Mesendoderm (in vitro differentiated cells): ENCODE measurements around the gene UBC.

ENCODE experiments used
- DNase-seq: peaks from one replicate; pipeline ENCODE4 v3.0.0; 2013
- H2AK5ac ChIP-seq: 2 replicates; pipeline ENCODE4 v1.6.1; 2013; ENCODE audit warnings: low read length, inconsistent platforms
- H2BK120ac ChIP-seq: 2 replicates; pipeline ENCODE4 v1.6.1; 2013; ENCODE audit warnings: low read depth, mild to moderate bottlenecking, low read length, moderate library complexity, mixed read lengths
- H2BK15ac ChIP-seq: replicated peaks from 2 replicates; pipeline ENCODE4 v1.6.1; 2013; ENCODE audit warnings: low read depth, mild to moderate bottlenecking, moderate library complexity
- H2BK5ac ChIP-seq: 2 replicates; pipeline ENCODE4 v1.6.1; 2013; ENCODE audit warnings: low read length, inconsistent platforms
- H3K18ac ChIP-seq: 2 replicates; pipeline ENCODE4 v1.6.1; 2013; ENCODE audit warnings: mild to moderate bottlenecking, low read length, mixed read lengths
- H3K23ac ChIP-seq: one replicate; pipeline ENCODE4 v1.6.1; 2013; ENCODE audit warnings: low read length
- H3K27ac ChIP-seq: 2 replicates; pipeline ENCODE4 v1.5.1; 2013; ENCODE audit warnings: low read depth, mild to moderate bottlenecking, inconsistent platforms, low read length, moderate library complexity
- H3K27me3 ChIP-seq: 2 replicates; pipeline ENCODE4 v1.6.1; 2013; ENCODE audit warnings: low read length, control low read depth, mild to moderate bottlenecking, inconsistent platforms; ENCODE audit not compliant: insufficient read depth, poor library complexity
- H3K36me3 ChIP-seq: 2 replicates; pipeline ENCODE4 v1.6.1; 2013; ENCODE audit warnings: low read length, inconsistent platforms; ENCODE audit not compliant: control insufficient read depth, insufficient read depth
- H3K4ac ChIP-seq: one replicate; pipeline ENCODE4 v1.6.1; 2013; ENCODE audit warnings: low read depth, mild to moderate bottlenecking, low read length, moderate library complexity
- H3K4me1 ChIP-seq: 2 replicates; pipeline ENCODE4 v1.6.1; 2013; ENCODE audit warnings: low read depth, low read length, inconsistent platforms; ENCODE audit not compliant: control insufficient read depth
- H3K4me2 ChIP-seq: 2 replicates; pipeline ENCODE4 v1.6.1; 2013; ENCODE audit warnings: low read length
- H3K4me3 ChIP-seq: 2 replicates; pipeline ENCODE4 v1.5.1; 2013; ENCODE audit warnings: mild to moderate bottlenecking, low read length
- H3K56ac ChIP-seq: one replicate; pipeline ENCODE4 v1.6.1; 2013; ENCODE audit warnings: low read length
- H3K79me1 ChIP-seq: 2 replicates; pipeline ENCODE4 v1.6.1; 2013; ENCODE audit warnings: low read length, inconsistent platforms
- H3K79me2 ChIP-seq: 2 replicates; pipeline ENCODE4 v1.6.1; 2013; ENCODE audit warnings: mild to moderate bottlenecking, low read length; ENCODE audit not compliant: control insufficient read depth, insufficient read depth
- H3K9ac ChIP-seq: 2 replicates; pipeline ENCODE4 v1.6.1; 2013; ENCODE audit warnings: low read length, inconsistent platforms
- H4K5ac ChIP-seq: one replicate; pipeline ENCODE4 v1.6.1; 2013; ENCODE audit warnings: low read length
- H4K8ac ChIP-seq: one replicate; pipeline ENCODE4 v1.6.1; 2013; ENCODE audit warnings: low read depth, mild to moderate bottlenecking, control low read depth, low read length, moderate library complexity
- WGBS: extraction: QIAGEN DNeasy Blood & Tissue Kit; methylation state at CpG from one replicate; pipeline ENCODE4 v1.1.7; 2013; ENCODE audit warnings: low lambda C conversion rate, missing lambda C conversion rate; ENCODE audit not compliant: insufficient coverage; ENCODE audit errors: extremely low coverage; 5-methylcytosine and 5-hydroxymethylcytosine counted together

Gene UBC

GRCh38 chr12:124874988-124875802 lies 39.3 kb downstream of the UBC start:
- Histone ChIP-seq H3K56ac (no peak overlapping the region), H3K27me3 (no peaks in the 10 kb centered on the region), H3K4ac (no peak overlapping the region), H3K4me2 (no peak overlapping the region), H2BK5ac (no peak overlapping the region), H3K18ac (no peak overlapping the region), H3K27ac (no peak overlapping the region), H3K23ac (no peak overlapping the region), H2BK120ac (no peak overlapping the region), H2BK15ac (no peak overlapping the region), H3K79me1 (no peaks in the 10 kb centered on the region), H4K8ac (no peak overlapping the region), H3K9ac (no peak overlapping the region), H2AK5ac (no peak overlapping the region), H3K4me3 (no peak overlapping the region), H3K4me1 (no peaks in the 10 kb centered on the region), H3K36me3 (no peaks in the 10 kb centered on the region), H4K5ac (no peak overlapping the region), H3K79me2 (no peaks in the 10 kb centered on the region)
- DNase-seq: no peak
- no CpG with 5 or more reads among the region's 14 CpGs for WGBS

DNA sequence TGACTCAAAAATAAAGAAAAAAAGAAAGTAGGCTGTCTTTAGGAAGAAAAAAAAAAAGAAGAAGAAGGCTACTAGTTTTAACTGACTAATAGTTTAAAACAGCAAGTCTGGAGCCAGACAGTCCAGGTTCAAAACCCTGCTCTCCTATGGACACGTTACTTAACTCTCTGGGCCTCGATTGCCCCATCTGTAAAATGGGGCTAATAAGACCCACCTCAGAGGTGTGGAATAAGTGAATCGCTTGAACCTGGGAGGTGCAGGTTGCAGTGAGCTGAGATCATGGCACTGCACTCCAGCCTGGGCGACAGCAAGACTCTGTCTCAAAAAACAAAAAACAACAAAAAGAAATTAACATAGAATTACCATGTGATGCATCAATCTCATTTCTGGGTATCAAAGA lies 40.3 kb downstream of the UBC start:
- H3K4me1 ChIP-seq: no peaks in the 10 kb centered on the region
- no peak overlapping the region for H3K23ac ChIP-seq
- H3K56ac ChIP-seq: no peak overlapping the region
- no peak overlapping the region for H2BK120ac ChIP-seq
- H3K79me2 ChIP-seq: no peaks in the 10 kb centered on the region
- H2BK15ac ChIP-seq: no peak overlapping the region
- no peak overlapping the region for H3K27ac ChIP-seq
- H3K4me3 ChIP-seq: no peak overlapping the region
- no peak overlapping the region for H3K9ac ChIP-seq
- no CpG with 5 or more reads among the region's 4 CpGs for WGBS
- H3K18ac ChIP-seq: no peak overlapping the region
- no peaks in the 10 kb centered on the region for H3K27me3 ChIP-seq
- H3K4ac ChIP-seq: no peak overlapping the region
- H4K5ac ChIP-seq: no peak overlapping the region
- no peak for DNase-seq
- H3K36me3 ChIP-seq: no peaks in the 10 kb centered on the region
- H3K4me2 ChIP-seq: no peak overlapping the region
- H2AK5ac ChIP-seq: no peak overlapping the region
- no peak overlapping the region for H4K8ac ChIP-seq
- H2BK5ac ChIP-seq: no peak overlapping the region
- no peaks in the 10 kb centered on the region for H3K79me1 ChIP-seq

- Histone ChIP-seq H2BK5ac (no peak overlapping the region), H4K5ac (no peak overlapping the region), H3K18ac (no peak overlapping the region), H2BK15ac (no peak overlapping the region), H3K27me3 (no peaks in the 10 kb centered on the region), H3K4ac (no peak overlapping the region), H3K4me1 (no peaks in the 10 kb centered on the region), H2BK120ac (no peak overlapping the region), H3K79me2 (no peaks in the 10 kb centered on the region), H4K8ac (no peak overlapping the region), H3K23ac (no peak overlapping the region), H3K4me3 (no peak overlapping the region), H3K56ac (peak overlapping the region; percentile 22), H3K9ac (peak overlapping the region; percentile 5), H3K4me2 (no peak overlapping the region), H3K79me1 (no peaks in the 10 kb centered on the region), H3K27ac (no peak overlapping the region), H2AK5ac (no peak overlapping the region), H3K36me3 (no peaks in the 10 kb centered on the region)
- DNase-seq: no peak
- WGBS: no CpG with 5 or more reads among the region's 11 CpGs
Observed at GRCh38 chr12:124872068-124872719, 42.3 kb downstream of the UBC start.

DNA sequence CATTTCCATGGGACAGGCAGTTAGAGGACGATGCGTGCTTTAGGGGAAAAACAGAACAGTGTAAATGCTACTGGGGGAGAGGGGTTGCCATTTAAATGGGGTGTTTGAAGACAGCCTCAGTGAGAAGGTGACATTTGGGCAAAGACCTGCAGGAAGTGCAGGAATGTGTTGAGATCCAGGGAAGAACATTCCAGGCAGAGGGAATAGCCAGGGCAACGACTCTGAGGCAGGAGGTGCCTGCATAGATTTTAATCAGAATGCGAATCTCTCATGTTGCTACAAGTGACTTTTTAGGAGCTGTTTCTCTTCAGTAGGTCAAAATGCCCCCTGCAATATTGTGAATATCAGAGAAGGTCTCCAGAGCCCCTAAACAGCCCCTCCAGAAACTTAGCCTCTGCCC lies 43.2 kb downstream of the UBC start:
- H3K27me3 ChIP-seq: no peaks in the 10 kb centered on the region
- no peaks in the 10 kb centered on the region for H3K79me1 ChIP-seq
- peak; percentile 67 for DNase-seq
- no peak overlapping the region for H4K5ac ChIP-seq
- H3K4me3 ChIP-seq: no peak overlapping the region
- no CpG with 5 or more reads among the region's 4 CpGs for WGBS
- H3K56ac ChIP-seq: no peak overlapping the region
- H3K36me3 ChIP-seq: no peaks in the 10 kb centered on the region
- no peak overlapping the region for H2BK120ac ChIP-seq
- H3K79me2 ChIP-seq: no peaks in the 10 kb centered on the region
- no peak overlapping the region for H2AK5ac ChIP-seq
- no peak overlapping the region for H3K4ac ChIP-seq
- H2BK15ac ChIP-seq: no peak overlapping the region
- no peaks in the 10 kb centered on the region for H3K4me1 ChIP-seq
- H3K27ac ChIP-seq: no peak overlapping the region
- no peak overlapping the region for H3K4me2 ChIP-seq
- H3K9ac ChIP-seq: no peak overlapping the region
- no peak overlapping the region for H3K18ac ChIP-seq
- no peak overlapping the region for H2BK5ac ChIP-seq
- no peak overlapping the region for H4K8ac ChIP-seq
- H3K23ac ChIP-seq: no peak overlapping the region

DNA sequence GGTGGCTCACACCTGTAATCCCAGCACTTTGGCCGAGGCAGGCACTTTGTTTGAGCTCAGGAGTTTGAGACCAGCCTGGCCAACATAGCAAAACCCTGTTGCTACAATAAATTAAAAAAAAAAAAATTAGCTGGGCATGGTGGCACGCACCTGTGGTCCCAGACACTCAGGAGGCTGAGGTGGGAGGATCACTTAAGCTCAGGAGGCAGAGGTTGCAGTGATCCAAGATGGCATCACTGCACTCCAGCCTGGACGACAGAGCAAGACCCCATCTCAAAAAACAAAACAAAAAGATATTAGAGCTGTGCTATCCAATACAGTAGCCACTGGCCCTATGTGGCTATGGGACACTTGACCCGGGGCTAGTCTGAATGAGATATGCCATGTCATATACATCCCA lies 43.9 kb downstream of the UBC start:
- H2BK120ac ChIP-seq: no peak overlapping the region
- H3K4me2 ChIP-seq: no peak overlapping the region
- no peak overlapping the region for H3K56ac ChIP-seq
- no peak overlapping the region for H2BK15ac ChIP-seq
- no peaks in the 10 kb centered on the region for H3K79me1 ChIP-seq
- no peaks in the 10 kb centered on the region for H3K4me1 ChIP-seq
- WGBS: no CpG with 5 or more reads among the region's 4 CpGs
- no peak overlapping the region for H3K9ac ChIP-seq
- no peak overlapping the region for H3K27ac ChIP-seq
- no peak overlapping the region for H3K4me3 ChIP-seq
- H4K8ac ChIP-seq: no peak overlapping the region
- H3K79me2 ChIP-seq: no peaks in the 10 kb centered on the region
- H2BK5ac ChIP-seq: no peak overlapping the region
- no peak overlapping the region for H3K23ac ChIP-seq
- no peak overlapping the region for H3K18ac ChIP-seq
- no peak for DNase-seq
- no peak overlapping the region for H3K4ac ChIP-seq
- H3K27me3 ChIP-seq: no peaks in the 10 kb centered on the region
- H3K36me3 ChIP-seq: no peaks in the 10 kb centered on the region
- no peak overlapping the region for H2AK5ac ChIP-seq
- no peak overlapping the region for H4K5ac ChIP-seq
